H1 (cell line): Measurements from ENCODE around the gene CDKN2AIP. TPM values are rescaled to one million over a fixed set of nuclear protein-coding genes. Genes with fewer than 3 reads are reported as not detected.

Experiments
- CTCF ChIA-PET: fragments of 300-600 bp; sonication (Branson Sonifier 250); formaldehyde crosslinking; loops from one replicate; lab custom pipeline; 2021; ENCODE audit not compliant: partially characterized antibody; lab: Charles Lee
- POLR2A ChIA-PET: fragments of 300-600 bp; sonication (Branson Sonifier 250); formaldehyde crosslinking; loops from one replicate; lab custom pipeline; 2021; ENCODE audit warnings: inconsistent platforms; ENCODE audit not compliant: partially characterized antibody; lab: Charles Lee
- DNase-seq, 2 experiments: peaks; one replicate each; pipeline versions ENCODE4 v3.0.0 to v3.0.0-alpha.2; 2010 to 2022; ENCODE audit warnings: low spot score in 2 of 2, low read depth in 1 of 2, mixed read lengths in 1 of 2
- FAIRE-seq: peaks from 2 replicates; lab custom pipeline; 2011; peaks lifted over from hg19 to GRCh38; lab: Jason Lieb, UNC
- H2AFZ ChIP-seq: 2 replicates; pipeline ENCODE4 v1.8.1; 2012; ENCODE audit warnings: low read length, inconsistent platforms
- H2AK5ac ChIP-seq: 2 replicates; pipeline ENCODE4 v1.6.1; 2013; ENCODE audit warnings: low read depth, low read length
- H2BK120ac ChIP-seq: replicated peaks from 2 replicates; pipeline ENCODE3; 2013; ENCODE audit warnings: low read depth, low read length, inconsistent platforms
- H2BK12ac ChIP-seq: 2 replicates; pipeline ENCODE4 v1.6.1; 2013; ENCODE audit warnings: low read depth, low read length
- H2BK15ac ChIP-seq: 2 replicates; pipeline ENCODE4 v1.6.1; 2013; ENCODE audit warnings: low read length
- H2BK20ac ChIP-seq: 2 replicates; pipeline ENCODE4 v1.6.1; 2013; ENCODE audit warnings: low read length
- H2BK5ac ChIP-seq: 2 replicates; pipeline ENCODE4 v1.6.1; 2013; ENCODE audit warnings: low read depth, low read length
- H3K14ac ChIP-seq: 2 replicates; pipeline ENCODE4 v1.6.1; 2013; ENCODE audit warnings: inconsistent platforms; ENCODE audit not compliant: insufficient read length
- H3K18ac ChIP-seq: 2 replicates; pipeline ENCODE4 v1.6.1; 2013; ENCODE audit warnings: low read length; ENCODE audit errors: extremely low read depth
- H3K23ac ChIP-seq: 2 replicates; pipeline ENCODE4 v1.6.1; 2013; ENCODE audit warnings: inconsistent platforms; ENCODE audit not compliant: insufficient read length
- H3K23me2 ChIP-seq: 2 replicates; pipeline ENCODE4 v1.6.1; 2013; ENCODE audit warnings: low read depth, low read length
- H3K27ac ChIP-seq: 2 replicates; pipeline ENCODE4 v1.6.1; 2011; ENCODE audit warnings: low read depth, low read length, inconsistent platforms
- H3K27me3 ChIP-seq, 4 experiments: replicated peaks in 1 of 4; 1 replicate in 1 of 4; 2 replicates in 3 of 4; pipeline versions ENCODE4 v1.6.1 to v1.8.1; 2011 to 2013; ENCODE audit warnings: low read length in 3 of 4, mild to moderate bottlenecking in 3 of 4, inconsistent platforms in 2 of 4, mixed read lengths in 2 of 4, moderate library complexity in 1 of 4; ENCODE audit not compliant: control insufficient read depth in 3 of 4, insufficient read depth in 3 of 4; ENCODE audit errors: extremely low read depth in 1 of 4
- H3K36me3 ChIP-seq, 4 experiments: 2 replicates each; pipeline versions ENCODE4 v1.6.1 to v1.8.1; 2011 to 2013; ENCODE audit warnings: mild to moderate bottlenecking in 4 of 4, low read length in 3 of 4, moderate library complexity in 2 of 4, control low read depth in 1 of 4, inconsistent platforms in 1 of 4; ENCODE audit not compliant: insufficient read depth in 4 of 4, control insufficient read depth in 2 of 4
- H3K4ac ChIP-seq: replicated peaks from 2 replicates; pipeline ENCODE3; 2013; ENCODE audit warnings: low read length, low read depth, mixed read lengths, inconsistent platforms; ENCODE audit not compliant: insufficient read length
- H3K4me1 ChIP-seq, 4 experiments: replicated peaks in 1 of 4; 1 replicate in 1 of 4; 2 replicates in 3 of 4; pipeline versions ENCODE4 v1.6.1 to v1.8.1; 2011 to 2013; ENCODE audit warnings: low read length in 3 of 4, inconsistent platforms in 2 of 4, mixed read lengths in 1 of 4; ENCODE audit not compliant: insufficient read depth in 4 of 4, control insufficient read depth in 3 of 4
- H3K4me2 ChIP-seq, 2 experiments: 2 replicates each; pipeline versions ENCODE4 v1.6.1 to v1.8.1; 2011 to 2013; ENCODE audit warnings: low read depth in 2 of 2, low read length in 2 of 2, control low read depth in 1 of 2, inconsistent platforms in 1 of 2, mild to moderate bottlenecking in 1 of 2; ENCODE audit not compliant: insufficient read depth in 1 of 2
- H3K4me3 ChIP-seq, 4 experiments: fragments of 200-600, 300-600 bp in 1 of 4; sonication (generic), shearing (Covaris generic), sonication (Bioruptor Twin) in 1 of 4; 2 replicates each; pipeline versions ENCODE4 v1.5.1 to v1.8.1; 2011 to 2016; ENCODE audit warnings: low read length in 4 of 4, low read depth in 3 of 4, control low read depth in 2 of 4, inconsistent platforms in 2 of 4, mild to moderate bottlenecking in 2 of 4, mixed read lengths in 1 of 4, moderate library complexity in 1 of 4; ENCODE audit not compliant: insufficient read depth in 2 of 4; ENCODE audit errors: extremely low read depth in 1 of 4
- H3K56ac ChIP-seq: replicated peaks from 2 replicates; pipeline ENCODE3; 2013; ENCODE audit warnings: low read depth, mild to moderate bottlenecking, mixed read lengths, low read length, inconsistent platforms; ENCODE audit not compliant: insufficient read length
- H3K79me1 ChIP-seq: 2 replicates; pipeline ENCODE4 v1.6.1; 2013; ENCODE audit warnings: low read depth, low read length, control low read depth
- H3K79me2 ChIP-seq, 2 experiments: 2 replicates each; pipeline versions ENCODE4 v1.6.1 to v1.8.1; 2012 to 2013; ENCODE audit warnings: low read length in 2 of 2, mild to moderate bottlenecking in 2 of 2, inconsistent platforms in 1 of 2; ENCODE audit not compliant: insufficient read depth in 2 of 2, control insufficient read depth in 1 of 2
- H3K9ac ChIP-seq, 4 experiments: replicated peaks in 1 of 4; 1 replicate in 1 of 4; 2 replicates in 3 of 4; pipeline versions ENCODE4 v1.6.1 to v1.8.1; 2011 to 2013; ENCODE audit warnings: low read depth in 3 of 4, low read length in 3 of 4, control low read depth in 2 of 4, mild to moderate bottlenecking in 2 of 4, moderate library complexity in 2 of 4, inconsistent platforms in 1 of 4; ENCODE audit errors: extremely low read depth in 1 of 4
- H3K9me3 ChIP-seq, 2 experiments: 2 replicates each; pipeline versions ENCODE4 v1.6.1 to v1.8.1; 2012 to 2013; ENCODE audit warnings: mild to moderate bottlenecking in 2 of 2, moderate library complexity in 2 of 2, control low read depth in 1 of 2, inconsistent platforms in 1 of 2, low read depth in 1 of 2, low read length in 1 of 2, mixed read lengths in 1 of 2; ENCODE audit not compliant: insufficient read depth in 2 of 2
- H4K20me1 ChIP-seq, 2 experiments: replicated peaks in 1 of 2; 2 replicates each; pipeline versions ENCODE3 to v1.8.1; 2011 to 2013; ENCODE audit warnings: inconsistent platforms in 2 of 2, low read length in 2 of 2, mild to moderate bottlenecking in 1 of 2; ENCODE audit not compliant: insufficient read depth in 2 of 2, control insufficient read depth in 1 of 2
- H4K5ac ChIP-seq: 2 replicates; pipeline ENCODE4 v1.6.1; 2013; ENCODE audit warnings: low read length, low read depth, mixed read lengths, inconsistent platforms; ENCODE audit not compliant: insufficient read length
- H4K8ac ChIP-seq: 2 replicates; pipeline ENCODE4 v1.8.0; 2013; ENCODE audit warnings: mild to moderate bottlenecking, moderate library complexity, low read length, inconsistent platforms; ENCODE audit not compliant: insufficient read depth; ENCODE audit errors: extremely low read depth
- H4K91ac ChIP-seq: replicated peaks from 2 replicates; pipeline ENCODE3; 2013; ENCODE audit warnings: low read length, mixed read lengths, inconsistent platforms; ENCODE audit not compliant: insufficient read length
- BRCA1 ChIP-seq: IDR thresholded peaks from 2 replicates; pipeline ENCODE4 v1.6.1; 2012; ENCODE audit warnings: low read depth, low read length, improper control_type of control experiment
- CBX8 ChIP-seq: fragments of 300-800, 300-1000 bp; sonication (generic); IDR thresholded peaks from 2 replicates; pipeline ENCODE4 v1.7.1; 2016; ENCODE audit warnings: low read depth, low read length, borderline replicate concordance
- CHD2 ChIP-seq: IDR thresholded peaks from 2 replicates; pipeline ENCODE4 v1.6.1; 2012; ENCODE audit warnings: low read length, improper control_type of control experiment
- CTBP2 ChIP-seq: IDR thresholded peaks from 2 replicates; pipeline ENCODE4 v1.7.0; 2011; ENCODE audit warnings: borderline replicate concordance, mild to moderate bottlenecking, moderate library complexity, mixed read lengths, low read length; ENCODE audit not compliant: insufficient read depth, insufficient read length
- FOSL1 ChIP-seq: IDR thresholded peaks from 2 replicates; pipeline ENCODE4 v1.6.1; 2011; ENCODE audit warnings: mild to moderate bottlenecking, low read depth, low read length, moderate library complexity; ENCODE audit not compliant: insufficient read depth
- GTF2F1 ChIP-seq: IDR thresholded peaks from 2 replicates; pipeline ENCODE4 v1.6.1; 2012; ENCODE audit warnings: low read depth, low read length, improper control_type of control experiment, borderline replicate concordance
- JUND ChIP-seq: IDR thresholded peaks from 2 replicates; pipeline ENCODE4 v1.6.1; 2011; ENCODE audit warnings: mild to moderate bottlenecking, improper control_type of control experiment, low read length
- KDM1A ChIP-seq: fragments of 200-600, 300-600 bp; sonication (generic); IDR thresholded peaks from 2 replicates; pipeline ENCODE4 v1.7.1; 2016; ENCODE audit warnings: mild to moderate bottlenecking, low read length, borderline replicate concordance
- POLR2AphosphoS5 ChIP-seq: IDR thresholded peaks from 2 replicates; pipeline ENCODE4 v1.6.1; 2011; ENCODE audit warnings: low read depth, low read length
- RFX5 ChIP-seq: IDR thresholded peaks from 2 replicates; pipeline ENCODE4 v1.6.1; 2011; ENCODE audit warnings: low read depth, low read length, improper control_type of control experiment, borderline replicate concordance
- SP2 ChIP-seq: IDR thresholded peaks from 2 replicates; pipeline ENCODE4 v1.6.1; 2012; ENCODE audit warnings: mild to moderate bottlenecking, low read length, inconsistent platforms
- SUZ12 ChIP-seq: fragments of 200-600 bp; sonication (generic); IDR thresholded peaks from 2 replicates; pipeline ENCODE4 v1.6.1; 2012; ENCODE audit warnings: mild to moderate bottlenecking, inconsistent platforms, low read length, moderate library complexity, mixed read lengths
- WGBS, 2 experiments: shearing (Covaris generic) in 1 of 2; methylation state at CpG; one replicate each; pipeline versions ENCODE4 v1.1.6 to v1.1.7; 2013 to 2015; ENCODE audit warnings: low lambda C conversion rate in 2 of 2, mixed read lengths in 2 of 2, inconsistent platforms in 1 of 2, low coverage in 1 of 2, missing lambda C conversion rate in 1 of 2; ENCODE audit not compliant: insufficient replicate concordance in 2 of 2, insufficient coverage in 1 of 2, insufficient read length in 1 of 2; ENCODE audit errors: extremely low coverage in 1 of 2, missing lambda C conversion rate in 1 of 2; 5-methylcytosine and 5-hydroxymethylcytosine counted together
- polyA plus RNA-seq, 7 experiments: library from polyadenylated mRNA; depleted of rRNA in 3 of 7; stranded (reverse) in 5 of 7; unstranded in 2 of 7; fragments of >200 nt in 5 of 7; fragments of 200-250 nt in 2 of 7; gene quantifications; 1 replicate in 5 of 7; 2 replicates in 1 of 7; 4 replicates in 1 of 7; pipeline versions ENCODE4 v1.2.1 to v1.2.3, GENCODE V29; 2011 to 2013; ENCODE audit warnings: missing spikeins in 2 of 7, mixed read lengths in 2 of 7
- total RNA-seq: library from RNA; stranded (reverse); fragmentation: NEBNext Ultra II Directional; extraction: Animal tissue kit (Norgen Biotek cat#: 25700); gene quantifications from 2 replicates; pipeline ENCODE4 v1.2.1, GENCODE V29; 2021

The CDKN2AIP gene
- total and polyA plus RNA-seq, 2 of the 8 experiments (the other 6 are each of a cell fraction or from before 2014, with no cell fraction given): 6.0 to 14.0 TPM

DNA sequence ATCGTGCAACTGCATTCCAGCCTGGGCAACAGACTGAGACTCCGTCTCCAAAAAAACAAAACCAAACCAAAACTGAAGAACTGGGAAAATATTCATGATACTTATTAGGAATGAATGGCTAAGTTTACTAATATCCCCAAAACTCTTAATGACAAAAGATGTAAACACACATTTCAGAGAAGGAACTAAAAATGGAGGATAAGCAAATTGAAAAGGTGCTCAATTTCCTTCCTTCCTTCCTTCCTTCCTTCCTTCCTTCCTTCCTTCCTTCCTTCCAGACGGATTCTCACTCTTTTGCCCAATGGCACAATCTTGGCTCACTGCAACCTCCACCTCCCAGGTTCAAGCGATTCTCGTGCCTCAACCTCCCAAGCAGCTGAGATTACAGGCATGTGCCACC, 44.4 kb upstream of the CDKN2AIP start:
- CTCF ChIA-PET: interaction anchor here (1.6 kb wide), 1 partner anchor 9 kb away, joined by 5 read pairs; no protein-coding TSS in a partner anchor
- H2BK120ac ChIP-seq: no peak overlapping the region
- no peak overlapping the region for H4K8ac ChIP-seq
- no peaks in the 10 kb centered on the region for H3K36me3 ChIP-seq
- H3K9me3 ChIP-seq: no peaks in the 10 kb centered on the region
- H3K9ac ChIP-seq: no peak overlapping the region
- H3K56ac ChIP-seq: no peak overlapping the region
- H3K23me2 ChIP-seq: peaks cover 7% of the 10 kb centered on the region; the same call in 1 of the 2 replicates
- H2BK12ac ChIP-seq: no peak overlapping the region
- H3K79me1 ChIP-seq: no peaks in the 10 kb centered on the region
- no peak overlapping the region for H4K5ac ChIP-seq
- no peak overlapping the region for H3K4me2 ChIP-seq
- FAIRE-seq (no peak), DNase-seq (no peak)
- WGBS, 2 experiments: 87% methylated on average over 5 of the region's 5 CpGs; no CpG with 5 or more reads in 1 of the 2 experiments
- H2BK15ac ChIP-seq: no peak overlapping the region
- H3K23ac ChIP-seq: no peak overlapping the region
- no peak overlapping the region for H3K18ac ChIP-seq
- H4K91ac ChIP-seq: no peak overlapping the region
- H2AK5ac ChIP-seq: no peak overlapping the region
- H2BK5ac ChIP-seq: no peak overlapping the region
- no peak overlapping the region for H2AFZ ChIP-seq
- H3K4ac ChIP-seq: no peak overlapping the region
- H3K4me1 ChIP-seq: peaks cover 0 to 5% (median under 1%) of the 10 kb centered on the region in 4 experiments; a peak in 3 of 7 replicates
- H3K4me3 ChIP-seq: no peak overlapping the region
- H4K20me1 ChIP-seq: no peaks in the 10 kb centered on the region
- peaks cover 0 to 9% (median 2%) of the 10 kb centered on the region in 4 experiments; a peak in 5 of 7 replicates for H3K27me3 ChIP-seq
- POLR2A ChIA-PET: no interaction called here
- no peaks in the 10 kb centered on the region for H3K79me2 ChIP-seq
- H2BK20ac ChIP-seq: no peak overlapping the region
- H3K14ac ChIP-seq: no peak overlapping the region
- no peak overlapping the region for H3K27ac ChIP-seq
- TF ChIP-seq GTF2F1: no peak
- no peak for TF ChIP-seq FOSL1
- no peak for TF ChIP-seq CHD2
- TF ChIP-seq CTBP2: no peak
- TF ChIP-seq SUZ12: no peak
- TF ChIP-seq POLR2AphosphoS5: no peak
- TF ChIP-seq BRCA1: no peak
- TF ChIP-seq RFX5: no peak
- TF ChIP-seq JUND: no peak
- TF ChIP-seq CBX8: no peak
- TF ChIP-seq SP2: no peak
- no peak for TF ChIP-seq KDM1A
